ENCODE data around the gene BNC1.

The BNC1 gene, protein sequence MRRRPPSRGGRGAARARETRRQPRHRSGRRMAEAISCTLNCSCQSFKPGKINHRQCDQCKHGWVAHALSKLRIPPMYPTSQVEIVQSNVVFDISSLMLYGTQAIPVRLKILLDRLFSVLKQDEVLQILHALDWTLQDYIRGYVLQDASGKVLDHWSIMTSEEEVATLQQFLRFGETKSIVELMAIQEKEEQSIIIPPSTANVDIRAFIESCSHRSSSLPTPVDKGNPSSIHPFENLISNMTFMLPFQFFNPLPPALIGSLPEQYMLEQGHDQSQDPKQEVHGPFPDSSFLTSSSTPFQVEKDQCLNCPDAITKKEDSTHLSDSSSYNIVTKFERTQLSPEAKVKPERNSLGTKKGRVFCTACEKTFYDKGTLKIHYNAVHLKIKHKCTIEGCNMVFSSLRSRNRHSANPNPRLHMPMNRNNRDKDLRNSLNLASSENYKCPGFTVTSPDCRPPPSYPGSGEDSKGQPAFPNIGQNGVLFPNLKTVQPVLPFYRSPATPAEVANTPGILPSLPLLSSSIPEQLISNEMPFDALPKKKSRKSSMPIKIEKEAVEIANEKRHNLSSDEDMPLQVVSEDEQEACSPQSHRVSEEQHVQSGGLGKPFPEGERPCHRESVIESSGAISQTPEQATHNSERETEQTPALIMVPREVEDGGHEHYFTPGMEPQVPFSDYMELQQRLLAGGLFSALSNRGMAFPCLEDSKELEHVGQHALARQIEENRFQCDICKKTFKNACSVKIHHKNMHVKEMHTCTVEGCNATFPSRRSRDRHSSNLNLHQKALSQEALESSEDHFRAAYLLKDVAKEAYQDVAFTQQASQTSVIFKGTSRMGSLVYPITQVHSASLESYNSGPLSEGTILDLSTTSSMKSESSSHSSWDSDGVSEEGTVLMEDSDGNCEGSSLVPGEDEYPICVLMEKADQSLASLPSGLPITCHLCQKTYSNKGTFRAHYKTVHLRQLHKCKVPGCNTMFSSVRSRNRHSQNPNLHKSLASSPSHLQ

DNA sequence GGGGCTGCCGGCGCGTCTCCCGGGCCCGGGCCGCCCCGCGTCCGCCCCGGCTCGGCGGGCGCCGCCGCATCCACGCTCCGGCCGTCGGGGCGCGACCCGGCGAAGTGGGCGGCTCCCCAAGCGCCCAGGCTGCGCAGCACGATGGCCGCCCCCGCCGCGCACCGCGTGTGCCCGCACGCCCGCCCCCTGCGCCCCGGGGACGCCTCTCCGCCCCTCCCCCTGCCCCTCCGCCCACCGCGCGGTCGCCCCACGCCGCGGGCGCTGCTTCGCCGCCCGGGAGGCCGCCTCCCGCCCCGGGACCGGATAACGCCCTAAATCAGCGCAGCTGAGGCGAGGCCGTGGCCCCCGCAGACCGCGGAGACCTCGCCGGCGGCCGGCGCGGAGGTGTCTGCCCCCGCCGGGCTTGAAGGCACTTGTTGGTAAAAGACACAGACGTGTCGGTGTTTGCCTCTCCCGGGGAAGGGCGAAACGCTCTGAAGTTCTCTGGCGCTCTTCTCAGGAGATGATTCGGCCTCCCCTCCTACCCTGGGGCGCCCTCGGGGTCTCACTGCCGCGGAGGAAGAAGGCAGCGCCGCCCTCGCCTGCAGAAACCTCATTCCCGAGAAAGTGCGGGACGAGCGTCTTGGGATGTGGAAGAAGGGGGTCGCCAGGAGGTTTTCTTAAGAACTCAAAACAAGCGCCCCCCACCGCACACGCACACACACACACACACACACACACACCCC is at the start of gene BNC1:
BNC1 (minus strand) TSS at position 106 of the 725 bp plus-strand sequence; CDS start at position 70, 36 bp downstream.
- no peak for DNase-seq (ENCODE audit: low read depth)

DNA sequence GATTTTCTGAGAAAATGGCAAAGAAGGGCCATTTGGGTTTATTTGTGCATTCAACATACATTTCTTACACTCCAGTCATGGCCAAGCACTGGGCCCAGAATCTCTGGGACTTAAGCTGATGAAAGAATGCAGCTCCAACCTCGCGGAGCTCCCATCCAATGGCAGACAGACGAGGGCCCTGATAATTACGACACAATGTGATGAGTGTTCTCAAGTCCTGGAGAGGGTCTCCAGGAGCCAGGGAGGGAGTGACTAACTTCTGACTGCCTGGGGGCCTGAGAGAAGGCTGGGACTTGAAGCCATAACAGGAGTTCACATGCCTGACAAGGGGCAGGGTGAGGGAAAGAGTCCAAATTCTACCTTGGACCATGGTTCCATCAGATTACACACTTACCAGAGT is 42.6 kb upstream of the BNC1 start:
- DNase-seq (ENCODE audit: low read depth) = no peak

DNA sequence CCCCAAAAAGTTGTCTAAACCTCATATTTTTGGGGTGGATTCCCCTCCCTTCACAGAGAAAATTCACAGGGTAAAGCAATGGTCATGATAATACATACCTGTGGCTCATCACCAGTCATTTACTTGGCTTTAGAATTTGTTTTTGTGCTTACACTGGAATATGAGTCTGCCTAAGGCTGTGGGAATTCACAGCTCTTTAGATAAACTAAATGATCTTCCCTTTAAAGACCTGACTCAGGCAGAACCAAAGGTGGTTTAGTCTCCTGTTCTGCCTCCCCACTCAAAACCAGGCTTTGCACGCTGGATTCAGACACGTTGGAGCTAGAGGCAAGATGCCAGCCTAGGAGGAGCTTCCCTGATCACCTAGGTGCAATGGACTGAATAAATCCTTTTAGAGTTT is 40.3 kb upstream of the BNC1 start:
- no peak for DNase-seq (ENCODE audit: low read depth)

DNA sequence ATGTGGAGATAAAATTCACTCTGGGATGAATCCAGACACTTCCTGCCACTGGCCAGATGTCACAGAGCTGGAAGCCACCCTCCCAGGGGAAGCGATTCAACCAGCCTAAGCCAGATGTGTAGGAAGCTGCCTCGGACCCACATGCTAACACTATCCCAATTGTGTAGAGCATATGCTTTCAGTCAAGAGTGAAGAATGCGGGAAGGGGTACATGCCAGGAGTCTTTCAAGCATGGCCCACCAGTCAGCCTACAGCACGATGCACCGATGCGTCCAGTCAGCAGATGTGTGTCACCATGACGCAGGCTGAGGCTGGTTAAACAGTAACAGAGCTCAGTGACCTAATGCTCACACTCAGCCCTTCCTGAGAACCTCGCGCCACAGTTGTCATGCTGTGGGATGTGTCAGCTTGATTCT is 38.8 kb upstream of the BNC1 start:
- DNase-seq (ENCODE audit: low read depth) = no peak

DNA sequence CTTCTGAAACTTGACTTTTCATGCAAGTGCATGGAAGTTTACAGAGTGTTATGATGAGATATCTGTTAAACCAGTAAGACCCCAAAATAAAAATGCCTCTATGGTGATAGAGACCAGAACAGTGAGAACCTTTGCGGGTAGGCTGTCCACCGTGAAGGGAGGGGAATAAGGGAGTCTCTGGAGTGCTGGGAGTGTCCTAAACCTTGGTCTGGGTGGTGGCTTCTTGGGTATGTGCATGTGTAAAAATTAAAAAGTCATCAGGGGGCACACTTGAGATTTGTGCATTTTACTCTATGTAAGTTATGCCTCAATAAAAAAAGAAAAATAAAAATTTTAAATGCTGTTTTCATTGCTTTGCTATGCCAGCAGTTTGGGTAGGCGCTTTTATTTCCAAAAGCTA is 38.2 kb upstream of the BNC1 start:
- no peak for DNase-seq (ENCODE audit: low read depth)

DNA sequence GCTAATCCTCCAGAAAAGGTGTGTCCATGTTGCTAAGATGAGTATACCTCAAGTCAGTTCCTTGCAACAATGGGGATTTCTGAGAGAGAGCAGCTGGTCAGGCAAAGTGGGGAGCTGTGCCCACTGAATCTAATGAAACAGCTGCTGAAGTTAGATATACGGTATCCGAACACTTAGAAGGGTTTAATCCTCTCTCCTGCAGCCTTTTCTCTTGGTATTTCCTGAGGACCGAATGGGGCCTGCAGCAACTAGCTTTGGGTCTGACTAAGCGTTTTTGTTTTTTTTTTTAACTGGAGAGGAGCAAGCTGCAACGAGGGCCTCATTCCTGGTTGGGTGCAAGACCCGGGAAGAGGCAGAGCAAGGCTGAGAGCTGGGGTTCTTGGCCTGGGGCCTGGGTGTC is 37.6 kb upstream of the BNC1 start:
- DNase-seq (ENCODE audit: low read depth) = no peak

DNA sequence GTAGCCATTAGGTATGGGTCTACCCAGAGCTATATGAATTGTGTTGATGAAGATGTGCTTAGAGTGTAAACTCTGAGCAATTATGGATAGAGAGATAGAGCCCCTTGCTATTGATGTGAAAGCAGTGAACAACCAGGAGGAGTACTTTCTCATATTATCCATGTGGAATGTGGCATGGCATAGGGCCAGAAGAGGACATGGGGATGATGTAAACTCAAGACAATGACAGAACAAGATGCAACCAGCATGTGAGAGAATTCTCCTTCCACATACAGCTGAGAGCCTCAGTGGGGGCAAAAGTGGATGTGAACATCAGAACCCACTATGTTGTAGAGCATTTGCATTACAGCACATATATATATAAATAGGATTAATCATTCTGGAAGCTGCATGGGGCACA is 36.4 kb upstream of the BNC1 start:
- DNase-seq (ENCODE audit: low read depth) = no peak

DNA sequence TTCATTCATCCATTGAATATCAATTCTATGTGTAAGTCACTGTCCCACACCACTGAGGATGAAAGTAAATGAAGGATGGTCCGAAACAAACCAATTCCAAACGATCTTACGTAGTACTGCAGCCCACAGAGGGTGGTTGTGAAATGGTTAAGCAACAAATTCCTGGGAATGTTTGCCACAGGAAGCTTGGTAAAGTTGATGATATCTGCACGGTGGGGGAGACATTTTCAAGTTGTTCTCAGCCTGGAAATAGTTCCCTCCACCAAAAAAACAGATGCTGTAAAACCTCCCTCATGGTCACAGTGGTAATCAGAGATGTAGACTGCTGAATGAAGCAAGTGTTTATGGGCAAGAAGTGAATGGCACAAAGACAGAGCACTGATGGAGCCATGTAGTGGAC is 35.9 kb upstream of the BNC1 start:
- no peak for DNase-seq (ENCODE audit: low read depth)

DNA sequence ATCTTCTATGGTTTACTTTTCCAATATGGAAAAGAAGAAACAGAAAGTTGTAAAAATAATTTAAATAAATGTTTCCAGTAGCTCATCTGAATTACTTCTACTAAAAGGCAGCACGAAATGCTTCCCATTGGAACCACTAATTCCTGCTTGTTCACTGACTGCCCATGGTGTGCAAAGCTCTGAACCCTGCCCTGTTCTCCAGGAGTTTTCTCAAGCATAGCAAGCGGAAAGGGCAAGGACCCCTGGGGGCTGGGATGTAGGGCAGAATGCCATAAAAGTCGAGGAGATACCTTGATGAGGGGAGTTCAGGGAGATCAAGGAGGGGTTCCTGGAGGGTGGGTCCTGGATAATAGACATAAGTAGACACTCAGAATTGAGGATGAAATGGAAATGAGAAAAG is 35.3 kb upstream of the BNC1 start:
- DNase-seq (ENCODE audit: low read depth) = no peak

DNA sequence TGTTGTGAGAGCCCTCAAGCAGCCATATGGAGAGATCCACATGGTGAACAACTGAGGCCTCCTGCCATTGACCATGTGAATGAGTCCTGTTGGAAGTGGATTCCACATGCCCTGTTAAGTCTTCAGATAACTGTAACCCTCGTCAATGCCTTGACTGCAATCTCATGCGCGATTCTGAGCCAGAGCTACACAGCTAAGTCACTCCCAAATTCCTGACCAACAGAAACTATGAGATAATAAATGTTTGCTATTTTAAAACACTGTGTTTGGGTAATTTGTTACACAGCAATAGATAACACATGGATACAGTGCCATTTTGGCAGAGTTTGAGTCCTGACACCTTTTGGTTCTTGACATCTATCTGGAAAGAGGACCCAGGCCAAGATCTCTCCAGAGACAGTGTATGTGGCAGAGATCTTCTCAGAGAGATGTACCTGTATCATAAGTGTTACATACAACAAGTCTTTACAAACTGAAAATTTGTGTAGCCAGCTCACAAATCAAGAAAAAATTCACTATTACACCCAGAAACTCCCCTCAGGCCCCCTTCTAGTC is 34.5 kb upstream of the BNC1 start:
- DNase-seq (ENCODE audit: low read depth) = no peak

DNA sequence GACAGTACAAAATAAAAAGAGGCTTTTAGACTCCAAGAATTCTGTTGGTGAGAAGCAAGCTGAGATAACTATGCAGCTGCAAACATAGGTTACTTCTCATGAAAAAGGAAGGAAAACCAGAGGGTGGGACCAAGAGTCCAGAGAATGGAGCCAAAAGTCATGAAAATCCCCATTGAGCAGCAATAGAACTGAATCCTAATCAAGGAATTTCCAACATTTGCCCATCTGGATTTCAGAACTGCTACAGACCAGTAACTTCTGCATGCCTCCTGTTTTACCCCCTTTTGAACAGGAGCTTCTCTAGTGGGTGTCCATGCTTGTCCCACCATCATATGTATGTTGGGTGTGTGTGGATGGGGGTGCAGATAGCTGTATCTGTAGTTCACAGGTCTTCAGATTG is 33.6 kb upstream of the BNC1 start:
- DNase-seq (ENCODE audit: low read depth) = no peak

DNA sequence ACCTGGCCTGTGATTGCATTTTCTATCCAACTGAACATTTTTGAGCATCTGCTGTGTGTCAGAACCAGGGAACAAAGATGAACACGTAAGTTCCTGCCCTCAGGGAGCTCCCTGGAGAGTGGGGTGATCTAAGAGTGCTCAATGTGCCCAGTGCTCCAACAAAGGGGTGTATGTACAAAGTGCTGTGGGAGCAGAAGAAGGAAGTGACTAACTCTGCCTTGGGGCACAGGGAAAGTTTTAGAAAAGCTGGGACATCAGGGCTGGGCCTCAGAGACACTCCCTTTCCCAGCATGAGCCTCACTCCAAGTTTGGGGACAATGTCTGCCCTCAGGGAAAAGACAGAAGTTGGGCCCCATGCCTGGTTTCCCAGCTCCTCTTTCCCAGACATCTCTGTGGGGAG is 27.6 kb upstream of the BNC1 start:
- no peak for DNase-seq (ENCODE audit: low read depth)

DNA sequence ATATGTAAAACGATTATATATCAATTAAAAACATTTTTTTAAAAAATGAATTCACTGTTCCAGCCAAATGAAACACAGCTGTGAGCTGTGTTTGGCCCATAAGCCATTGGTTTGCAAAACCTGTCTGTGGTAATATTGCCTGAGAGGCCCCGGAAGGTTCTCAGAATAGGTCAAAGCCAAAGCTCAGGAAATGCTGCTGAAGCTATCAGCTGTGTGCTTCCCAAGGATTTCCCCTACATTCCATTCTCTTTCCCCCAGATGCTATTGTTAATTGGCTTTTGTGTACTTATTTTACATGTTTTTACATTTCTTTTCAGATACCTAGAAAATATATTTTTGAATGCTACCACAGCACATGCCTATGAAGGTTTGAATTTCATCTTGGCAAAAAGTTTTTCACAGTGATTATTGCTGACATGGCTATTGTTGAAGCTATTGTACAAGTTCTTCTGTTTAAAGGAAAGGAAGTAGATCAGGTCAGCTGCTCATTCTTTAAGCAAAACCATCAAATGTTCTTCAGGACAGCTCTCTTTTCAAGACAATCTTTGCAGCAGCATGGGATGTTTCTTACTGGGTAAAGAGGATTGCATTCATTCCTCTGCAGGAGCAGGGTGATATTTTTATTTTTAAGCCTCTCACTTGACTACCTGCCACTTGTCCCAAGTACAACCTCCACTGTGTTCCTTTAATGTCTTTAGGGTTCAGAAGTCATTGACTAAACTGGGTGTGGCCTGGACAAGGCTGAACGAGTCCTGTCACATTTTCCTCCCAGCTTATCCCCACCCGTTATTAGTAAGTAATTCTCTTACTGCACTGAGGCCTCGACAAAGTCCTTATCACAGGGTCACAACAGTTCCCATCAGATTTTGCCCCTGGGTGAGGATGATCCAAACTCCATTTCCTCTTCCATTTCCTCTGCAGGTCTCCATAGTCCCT is 26.3 kb upstream of the BNC1 start:
- DNase-seq (ENCODE audit: low read depth) = no peak

DNA sequence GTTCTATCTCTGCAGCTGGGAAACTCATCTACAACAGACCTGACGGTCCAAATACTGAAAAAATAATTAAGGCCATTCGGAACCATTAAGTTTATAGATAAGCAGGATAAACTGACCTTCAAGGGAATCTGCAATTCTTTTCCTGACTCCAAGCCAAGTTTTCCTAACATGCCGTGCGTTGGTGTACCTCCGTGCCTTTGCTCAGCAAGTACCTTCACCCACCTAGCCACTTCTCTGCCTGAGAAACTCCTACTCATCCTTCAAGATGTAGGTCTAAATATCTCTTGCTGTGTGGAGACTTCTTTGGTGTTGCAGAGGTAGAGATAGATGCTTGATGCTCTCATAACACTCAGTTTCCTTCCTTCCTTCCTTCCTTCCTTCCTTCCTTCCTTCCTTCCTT is 24.2 kb upstream of the BNC1 start:
- no peak for DNase-seq (ENCODE audit: low read depth)

DNA sequence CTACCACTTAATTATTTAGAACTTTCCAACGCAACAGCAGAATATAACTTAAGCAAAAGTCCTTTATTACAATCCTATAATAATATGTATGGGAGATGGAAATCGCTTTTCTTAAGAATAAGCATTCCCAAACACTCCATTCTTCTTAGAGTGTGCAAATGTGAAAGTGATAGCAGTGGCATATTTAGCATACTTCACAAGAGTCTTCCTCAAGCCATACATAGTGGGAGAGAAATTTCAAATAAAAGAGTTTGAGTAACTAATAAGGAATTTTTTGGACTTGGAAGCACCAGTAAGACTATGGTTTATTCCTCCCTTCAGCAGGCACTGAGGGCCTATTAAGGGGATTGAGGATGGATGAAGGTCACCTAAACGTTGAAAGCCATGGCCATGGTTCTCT is 22.1 kb upstream of the BNC1 start:
- no peak for DNase-seq (ENCODE audit: low read depth)

DNA sequence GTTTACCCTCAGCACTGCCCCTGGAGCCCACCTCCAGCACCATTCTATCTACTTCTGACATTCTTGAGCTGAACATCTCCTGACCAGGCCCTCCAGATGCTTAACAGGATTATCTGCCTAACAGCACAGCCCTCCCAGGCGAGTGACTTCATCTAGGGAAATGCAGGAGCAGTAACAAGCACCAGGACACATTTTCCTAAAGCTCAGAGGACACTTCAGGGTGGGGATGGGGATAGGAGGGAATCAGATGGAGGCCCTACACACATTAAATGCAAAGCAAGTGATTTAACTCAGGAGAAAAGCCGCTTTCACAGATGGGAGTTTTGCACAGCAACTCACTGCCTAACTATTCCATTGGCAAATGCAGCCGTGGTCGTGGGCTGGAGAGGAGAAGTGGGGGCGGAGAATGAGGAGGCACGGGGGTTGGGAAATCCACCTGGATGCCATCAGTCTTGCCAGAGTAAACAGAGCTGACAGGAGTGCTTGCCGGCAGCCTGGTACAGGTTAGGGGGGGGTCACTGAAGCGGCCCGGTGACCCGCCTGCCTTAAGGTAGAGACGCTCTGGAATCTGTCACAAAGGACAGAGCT is 21.3 kb upstream of the BNC1 start:
- no peak for DNase-seq (ENCODE audit: low read depth)

DNA sequence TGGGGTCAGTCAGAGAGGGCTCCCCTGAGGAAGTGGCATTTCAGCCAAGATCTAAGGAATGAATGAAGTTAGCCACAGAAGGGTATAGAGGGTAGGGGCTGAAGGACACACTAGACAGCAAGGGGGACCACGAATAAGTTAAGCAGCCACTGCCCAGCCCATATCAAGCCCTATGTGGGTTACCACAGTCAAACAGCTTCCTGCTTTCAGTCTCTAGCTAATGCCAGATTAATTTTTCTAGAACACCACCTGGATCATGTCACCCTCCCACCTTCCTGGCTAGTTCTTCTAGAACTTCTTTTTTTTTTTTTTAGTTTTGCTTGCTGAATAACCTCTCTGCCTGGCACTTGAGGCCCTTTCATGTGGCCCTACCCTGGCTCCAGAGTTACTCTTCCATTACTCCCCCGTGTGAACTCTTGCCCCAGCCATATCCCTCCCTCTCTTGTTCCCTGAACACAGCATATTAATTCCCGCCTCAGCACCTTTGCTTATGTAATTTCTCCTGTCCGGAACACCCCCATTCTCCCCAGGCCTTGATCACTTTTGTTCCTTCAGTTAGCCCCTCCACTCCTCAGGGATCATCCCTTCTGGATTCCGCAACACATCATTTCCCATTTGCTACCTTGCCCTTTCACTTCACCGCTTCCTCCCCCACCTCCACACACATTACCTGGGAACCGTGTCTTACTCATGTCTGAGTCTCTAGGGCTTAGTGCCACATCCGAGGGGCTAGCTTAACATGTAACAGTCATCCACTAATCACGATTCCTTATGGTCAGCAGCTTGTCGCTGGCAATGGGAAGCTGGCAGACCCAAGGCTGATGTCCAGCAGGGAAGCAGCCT is 20.6 kb upstream of the BNC1 start:
- DNase-seq (ENCODE audit: low read depth) = no peak

DNA sequence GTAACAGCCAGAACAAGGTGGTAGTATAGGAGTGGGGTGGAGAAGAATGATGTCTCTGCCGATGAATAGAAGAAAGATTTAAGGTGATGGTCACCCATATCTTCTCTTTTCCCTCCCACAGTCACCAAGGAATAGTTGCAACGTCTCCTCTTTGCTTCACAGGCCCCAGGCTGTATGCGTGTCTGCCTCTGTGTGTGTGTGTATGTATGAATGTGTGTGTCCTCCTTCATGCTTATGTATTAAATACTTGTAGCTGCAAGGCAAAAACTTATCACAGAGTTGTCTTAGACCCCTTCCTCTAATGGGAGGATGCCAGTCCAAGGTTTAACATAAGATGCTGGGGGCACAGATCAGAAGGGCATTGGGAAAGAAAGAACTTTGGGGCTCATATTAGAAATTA is 19.1 kb upstream of the BNC1 start:
- DNase-seq (ENCODE audit: low read depth) = no peak

DNA sequence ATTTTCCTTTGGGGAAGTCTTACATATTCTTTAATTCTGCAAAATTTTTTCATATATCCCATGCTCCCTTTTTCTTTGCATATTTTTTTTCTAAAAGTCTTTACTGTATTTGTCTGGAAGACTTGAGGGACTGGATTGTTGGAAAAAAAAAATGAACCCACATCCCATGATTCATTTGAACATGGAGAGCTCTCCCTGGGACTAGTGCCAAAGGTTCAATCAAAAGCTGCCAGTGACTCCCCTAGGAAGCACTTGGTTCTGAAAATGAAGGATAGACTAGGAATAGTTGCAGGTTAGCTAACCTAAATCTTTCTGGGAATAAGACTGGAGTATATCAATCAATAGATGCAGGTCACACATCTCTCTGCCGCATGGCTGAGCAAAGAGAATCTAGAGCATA is 16.4 kb upstream of the BNC1 start:
- DNase-seq (ENCODE audit: low read depth) = no peak

DNA sequence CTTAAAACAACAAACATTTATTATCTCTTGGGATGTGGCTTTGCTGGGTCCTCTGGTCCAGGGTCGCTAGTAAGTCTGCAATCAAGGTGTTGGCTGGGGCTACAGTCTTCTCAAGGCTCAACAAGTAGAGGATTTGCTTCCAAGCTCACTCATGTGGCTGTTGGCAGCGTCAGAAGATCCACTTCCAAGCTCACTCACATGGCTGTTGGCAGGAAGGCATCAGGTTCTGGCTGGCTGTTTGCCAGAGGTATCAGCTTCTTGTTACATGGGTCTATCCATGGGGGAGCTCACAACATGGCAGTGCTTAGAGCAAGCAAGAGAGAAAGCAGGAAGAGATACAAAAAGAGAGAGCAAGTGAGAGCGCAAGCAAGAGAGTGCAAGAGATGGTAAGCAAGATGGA is 15.0 kb upstream of the BNC1 start:
- no peak for DNase-seq (ENCODE audit: low read depth)
